ENCODE data around the gene CDKN2B-AS1.

The CDKN2B-AS1 gene

DNA sequence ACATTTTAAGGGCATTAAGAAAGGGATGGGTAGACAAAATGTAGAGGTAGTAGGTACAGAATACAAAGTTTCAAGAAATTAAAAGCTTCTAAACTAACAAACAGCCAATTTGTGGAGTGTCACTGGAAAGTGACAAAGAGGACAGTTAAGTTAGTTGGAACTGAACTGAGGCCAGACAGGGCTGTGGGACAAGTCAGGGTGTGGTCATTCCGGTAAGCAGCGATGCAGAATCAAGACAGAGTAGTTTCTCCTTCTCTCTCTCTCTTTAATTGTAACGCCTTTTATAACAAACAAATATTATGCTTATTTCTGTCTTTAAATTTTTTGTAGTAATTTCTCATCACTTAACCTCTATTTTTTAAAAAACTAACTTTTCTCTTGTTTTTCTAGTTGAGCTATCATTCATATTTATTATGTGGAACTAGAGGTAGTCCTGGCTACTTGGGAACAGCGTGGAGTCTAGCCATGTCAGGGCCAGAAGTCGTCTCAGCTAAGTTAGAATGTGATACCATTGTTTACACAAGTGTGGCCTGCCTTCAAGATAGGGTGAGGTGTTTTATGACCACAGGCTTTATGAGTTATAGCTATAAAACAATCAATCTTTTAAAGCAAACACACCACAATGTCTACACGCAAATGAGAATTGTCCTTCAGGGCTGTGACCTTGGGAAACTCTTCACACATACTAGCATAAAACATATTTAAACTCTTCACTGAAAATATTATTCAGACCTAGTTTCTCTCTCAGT lies 129.8 kb downstream of the CDKN2B-AS1 start:
- peak; percentile 21 for DNase-seq

DNA sequence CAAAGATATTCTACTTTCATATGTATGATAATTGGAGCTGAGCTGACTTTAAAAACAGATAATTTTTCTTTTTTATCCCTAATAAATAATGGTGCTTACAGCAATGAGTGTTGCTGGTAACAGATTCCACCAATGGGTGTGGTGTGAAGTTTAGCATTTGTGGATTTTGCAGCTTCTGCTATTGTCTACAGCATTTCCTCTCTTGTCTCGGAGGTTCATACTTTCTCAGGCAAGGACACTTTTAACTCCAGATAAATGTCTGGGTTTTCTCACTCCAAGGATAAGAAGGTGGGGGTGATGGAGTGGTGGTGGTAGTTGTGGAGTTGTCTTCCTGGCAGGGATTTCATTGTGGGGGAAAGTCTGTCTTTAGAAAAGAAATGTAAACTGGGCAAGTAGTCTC lies 134.5 kb downstream of the CDKN2B-AS1 start:
- DNase-seq: no peak

DNA sequence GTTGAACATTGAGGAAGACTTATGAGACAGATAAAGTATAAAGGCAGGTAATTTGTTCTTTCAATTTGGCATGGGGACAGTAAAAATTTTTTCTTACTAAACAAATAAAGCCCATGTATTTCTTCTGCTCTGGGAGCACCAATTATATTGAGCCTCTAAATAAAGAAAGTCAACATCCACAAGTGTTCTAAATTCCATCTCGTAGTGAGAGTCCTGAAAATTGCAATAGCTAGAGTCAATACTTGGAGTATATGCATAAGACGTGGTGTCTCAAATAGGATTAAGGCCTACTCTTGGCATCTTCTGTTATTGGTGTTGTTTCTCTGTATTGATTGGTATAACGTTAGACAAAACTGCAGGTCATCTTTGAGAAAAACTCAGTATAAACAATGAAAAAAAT lies 135.0 kb downstream of the CDKN2B-AS1 start:
- no peak for DNase-seq

DNA sequence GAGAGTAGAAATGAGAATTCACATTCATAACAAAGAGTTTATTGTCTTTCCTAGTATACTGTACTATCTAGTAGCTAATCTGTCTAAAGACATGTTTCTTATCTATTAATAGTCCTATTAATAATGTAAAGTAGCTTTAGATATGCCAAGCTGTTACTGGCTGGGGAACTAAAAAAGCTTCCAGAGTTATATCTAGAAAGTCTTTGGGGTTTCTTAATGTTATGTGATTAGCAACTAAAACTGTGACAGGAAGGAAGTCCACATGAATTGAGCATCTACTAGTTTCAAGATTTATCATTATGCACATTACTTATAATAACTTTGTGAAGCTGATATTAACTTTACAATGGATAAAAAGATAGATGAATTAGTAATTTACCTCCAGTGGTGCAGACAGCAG lies 137.2 kb downstream of the CDKN2B-AS1 start:
- DNase-seq: no peak

DNA sequence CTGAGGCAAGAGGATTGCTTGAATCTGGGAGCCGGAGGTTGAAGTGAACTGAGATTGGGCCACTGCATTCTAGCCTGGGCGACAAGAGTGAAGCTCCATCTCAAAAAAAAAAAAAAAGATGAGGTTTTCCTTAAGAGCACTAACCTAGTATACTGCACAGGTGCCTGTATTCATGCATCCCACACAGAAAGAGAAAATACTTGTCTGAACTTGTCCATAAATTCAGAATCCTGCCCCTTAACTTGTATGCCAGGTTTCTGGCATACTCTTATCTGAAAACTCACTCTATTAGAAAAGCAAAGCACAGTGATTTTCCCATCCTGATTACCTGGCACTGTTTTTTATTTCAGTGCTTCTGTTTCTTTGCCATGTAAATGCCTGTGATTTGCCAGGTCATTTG lies 139.8 kb downstream of the CDKN2B-AS1 start:
- DNase-seq: no peak

DNA sequence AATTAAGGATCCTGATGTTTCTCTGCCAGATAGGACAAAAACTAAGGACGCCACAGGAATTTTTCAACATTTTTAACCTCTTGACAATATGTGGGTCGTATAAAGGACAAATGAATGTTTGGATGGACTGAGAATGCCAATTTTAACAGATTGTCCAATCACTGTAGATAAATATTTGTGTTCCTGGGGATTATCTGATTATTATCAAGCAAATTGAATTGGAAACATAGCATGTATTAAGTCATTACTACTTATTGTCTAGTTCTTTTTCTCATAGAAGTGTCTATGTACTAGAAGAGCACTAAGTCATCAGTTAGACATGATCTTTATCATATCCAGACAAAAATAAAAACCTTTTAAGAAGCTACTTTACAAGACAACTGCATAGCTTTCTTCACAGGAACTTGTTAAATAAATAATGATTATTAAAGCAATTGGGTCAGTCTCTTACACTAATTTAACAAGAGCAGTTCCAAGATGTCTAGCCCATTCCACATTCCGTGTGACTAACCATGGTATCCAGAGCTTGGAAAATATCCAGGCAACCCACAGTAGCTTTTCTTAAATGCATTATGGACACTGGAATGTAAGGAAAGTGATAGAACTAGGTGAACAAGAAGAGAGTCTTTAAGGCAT lies 142.0 kb downstream of the CDKN2B-AS1 start:
- DNase-seq: no peak

DNA sequence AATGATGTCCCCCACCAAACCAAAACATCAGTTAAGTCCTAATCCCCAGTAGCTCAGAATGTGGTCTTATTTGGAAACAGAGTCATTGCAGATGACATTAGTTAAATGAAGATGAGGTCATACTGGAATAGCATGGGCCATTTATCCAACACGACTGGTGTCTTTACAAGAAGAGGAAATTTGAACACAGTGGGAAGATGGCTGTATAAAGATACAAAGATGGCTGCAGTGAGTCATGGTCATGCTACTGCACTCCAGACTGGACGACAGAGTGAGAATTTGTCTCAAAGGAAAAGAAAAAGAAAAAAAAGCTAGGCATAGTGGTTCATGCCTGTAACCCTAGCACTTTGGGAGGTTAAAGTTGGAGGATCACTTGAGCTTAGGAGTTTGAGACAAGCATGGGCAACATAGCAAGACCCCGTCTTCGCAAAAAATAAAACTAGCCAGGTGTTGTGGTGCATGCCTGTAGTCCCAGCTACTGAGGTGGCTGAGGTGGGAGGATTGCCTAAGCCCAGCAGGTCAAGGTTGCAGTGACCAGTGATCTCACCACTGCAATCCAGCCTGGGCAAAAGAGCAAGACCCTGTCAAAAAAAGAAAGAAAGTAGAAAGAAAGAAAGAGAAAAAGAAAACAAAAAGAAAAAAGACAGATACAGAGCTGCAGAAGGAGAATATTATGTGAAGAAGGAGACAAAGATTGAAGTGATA lies 144.5 kb downstream of the CDKN2B-AS1 start:
- no peak for DNase-seq

DNA sequence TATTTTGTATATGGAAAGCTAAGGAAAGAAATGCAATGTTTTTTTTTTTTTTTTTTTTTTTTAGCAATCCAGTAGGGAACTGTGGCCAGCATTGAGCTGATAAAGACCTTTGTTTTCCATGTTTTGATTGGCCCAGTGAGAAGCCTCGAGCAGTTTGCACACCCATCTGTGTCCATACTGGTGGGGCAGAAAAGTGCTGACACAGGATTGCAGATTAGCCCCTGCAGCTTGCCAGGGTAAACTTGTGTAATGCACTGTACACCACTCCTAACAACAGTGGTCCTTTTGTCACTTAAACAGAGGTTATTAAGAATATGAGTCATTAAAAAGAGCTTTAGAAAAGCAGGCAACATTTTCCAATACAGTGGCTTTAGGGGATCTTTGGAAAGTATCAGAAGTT lies 147.3 kb downstream of the CDKN2B-AS1 start:
- DNase-seq: no peak

DNA sequence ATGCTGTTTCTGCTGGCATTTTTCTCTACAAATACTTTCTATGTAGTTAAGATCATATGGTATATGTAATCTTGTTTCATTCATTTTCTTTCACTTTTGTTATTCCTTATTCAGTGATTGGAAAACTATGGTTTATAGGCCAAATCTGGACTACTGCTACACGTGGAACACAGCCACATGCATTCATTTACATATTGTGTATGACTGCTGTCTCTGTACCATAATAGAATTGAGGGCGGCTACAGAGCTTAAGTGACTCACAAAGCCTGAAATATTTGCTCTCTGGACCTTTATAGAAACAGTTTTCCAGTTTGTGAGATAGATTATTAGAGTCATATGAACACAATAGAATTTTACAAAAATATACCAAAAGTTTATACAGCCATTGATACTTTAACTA lies 148.1 kb downstream of the CDKN2B-AS1 start:
- DNase-seq: no peak

DNA sequence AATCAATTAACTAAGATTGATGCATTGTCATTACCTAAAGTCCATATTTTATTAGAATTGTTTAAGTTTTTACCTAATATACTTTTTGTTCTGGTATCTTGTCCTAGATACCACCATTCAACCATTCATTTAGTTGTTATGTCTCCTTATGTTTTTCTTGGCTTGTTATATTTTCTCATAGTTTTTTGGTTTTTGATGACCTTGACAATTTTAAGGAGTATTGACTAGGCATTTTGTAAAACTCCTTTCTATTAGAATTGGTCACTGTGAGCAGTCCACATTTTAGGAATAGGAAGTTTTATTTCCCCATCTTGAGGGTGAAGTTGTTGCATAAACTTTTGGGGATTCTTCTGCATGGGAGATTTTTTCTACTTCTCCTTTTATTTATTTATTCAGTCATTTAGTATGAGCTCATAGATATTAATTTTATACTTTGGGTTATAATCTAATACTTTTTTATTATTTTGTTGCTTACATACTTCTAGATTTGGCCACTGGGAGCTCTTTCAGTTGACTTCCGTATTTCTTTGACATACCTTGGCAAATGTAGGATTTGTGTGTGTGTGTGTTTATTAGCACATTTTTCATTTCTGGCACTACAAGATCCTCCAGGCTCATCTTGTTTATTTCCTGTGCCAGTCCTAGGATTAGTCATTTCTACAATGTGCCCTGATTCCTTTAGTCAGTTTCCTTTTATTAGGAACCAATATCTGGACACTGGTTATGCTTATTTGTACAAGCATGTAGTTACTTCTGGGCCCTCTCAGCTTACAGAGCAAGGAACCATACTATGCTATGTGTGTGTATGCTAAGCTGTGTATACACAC lies 149.4 kb downstream of the CDKN2B-AS1 start:
- DNase-seq: no peak

DNA sequence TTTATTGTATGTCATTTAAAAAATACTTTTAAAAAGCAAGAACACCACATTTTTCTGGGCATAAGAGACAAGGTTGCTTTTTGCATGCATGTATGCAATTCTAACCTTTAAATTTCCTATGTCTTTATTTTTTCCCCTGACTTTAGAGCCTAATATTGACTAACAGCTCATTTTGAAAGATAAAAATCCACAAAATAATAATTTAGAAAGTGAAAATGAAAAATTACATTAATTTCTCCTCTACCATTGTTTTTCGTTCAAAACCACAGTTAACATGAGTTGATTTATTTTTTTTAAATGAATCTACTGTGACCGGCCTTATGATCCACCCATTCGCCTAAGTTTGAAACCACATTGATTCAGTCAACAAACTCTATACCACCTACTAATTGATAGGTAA lies 152.0 kb downstream of the CDKN2B-AS1 start:
- no peak for DNase-seq

DNA sequence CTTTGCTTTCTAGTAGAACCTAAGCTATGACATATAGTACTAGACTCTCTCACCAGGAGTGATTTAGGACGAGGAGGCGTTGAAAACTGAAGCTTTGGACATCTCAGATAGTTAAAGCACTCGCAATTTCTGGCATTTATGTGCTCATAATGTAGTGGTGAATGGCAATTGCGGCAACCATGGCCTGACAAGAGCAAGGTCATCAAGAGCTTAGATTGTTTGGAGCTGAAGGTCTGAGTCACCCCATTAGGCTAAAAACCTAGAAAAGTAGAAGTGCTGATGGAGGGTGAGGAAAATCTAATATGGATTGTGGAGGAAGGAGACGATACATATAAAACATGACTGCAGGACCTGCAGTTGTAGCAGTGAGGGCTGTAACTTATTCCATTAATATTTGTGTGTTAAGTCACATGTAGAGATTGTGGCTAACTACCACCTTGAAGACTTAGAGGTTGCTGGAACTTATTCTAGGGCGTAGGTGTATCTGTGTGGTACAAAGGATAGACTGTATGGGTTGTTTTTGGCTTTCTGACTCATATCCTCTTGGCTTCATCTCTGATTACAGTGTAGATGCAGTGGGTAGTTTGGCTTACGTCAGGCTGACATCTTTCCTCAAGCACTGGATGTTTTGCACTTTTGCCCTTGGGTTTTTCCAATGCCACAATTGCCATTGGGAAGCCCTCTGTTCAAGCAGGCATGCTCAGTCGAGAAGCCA lies 153.4 kb downstream of the CDKN2B-AS1 start:
- no peak for DNase-seq

DNA sequence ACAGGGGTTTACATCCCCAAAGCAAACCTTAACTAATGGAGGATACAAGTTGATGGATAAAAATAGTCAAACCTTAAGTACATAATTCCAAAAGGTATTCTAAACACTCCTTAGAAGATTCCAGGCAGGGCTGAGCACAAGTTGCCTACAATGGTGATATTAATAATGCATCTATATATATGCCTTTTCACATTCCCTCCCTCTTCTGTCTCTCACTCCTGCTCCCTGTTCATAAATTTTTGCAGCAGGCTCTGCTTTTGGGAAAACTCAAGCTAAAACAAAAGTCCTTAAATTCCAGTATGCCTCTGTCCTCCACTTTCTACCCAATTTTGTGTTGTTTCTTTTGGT lies 153.9 kb downstream of the CDKN2B-AS1 start:
- DNase-seq: no peak

DNA sequence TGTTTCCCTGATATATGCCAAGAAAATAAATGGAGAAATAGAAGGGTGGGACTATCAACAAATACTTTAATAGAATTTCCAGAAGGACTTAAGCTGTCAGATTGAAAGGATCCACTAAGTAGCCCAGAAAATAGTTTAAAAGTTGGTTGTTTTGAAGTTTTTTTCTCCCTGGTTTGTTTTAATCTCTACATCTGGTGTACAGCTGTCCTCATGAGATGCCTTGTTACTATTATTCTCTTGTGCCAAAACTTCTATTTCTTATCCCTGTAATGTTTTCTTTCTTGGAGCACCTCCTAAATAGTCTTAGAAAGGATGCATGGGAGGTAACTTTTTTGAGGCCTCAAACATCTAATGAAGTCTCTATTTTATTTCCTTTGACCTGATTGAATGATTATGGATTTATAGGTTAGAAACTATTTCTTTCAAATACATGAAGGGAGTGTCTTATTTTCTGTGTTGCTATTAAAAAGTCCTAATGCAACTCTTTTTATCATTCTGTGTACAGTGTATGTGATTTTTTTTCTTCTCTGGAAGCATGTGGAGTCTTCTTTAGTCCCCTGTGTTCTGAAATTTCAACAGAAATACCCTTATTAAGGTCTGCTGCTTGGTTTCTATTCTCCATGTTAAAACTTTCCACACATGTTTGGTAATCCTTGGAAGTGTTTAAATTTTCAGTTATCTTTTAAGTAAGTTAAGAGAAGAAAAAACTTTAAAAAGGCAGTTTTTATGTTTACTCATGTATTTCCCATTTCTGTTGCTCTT lies 154.5 kb downstream of the CDKN2B-AS1 start:
- DNase-seq: no peak

DNA sequence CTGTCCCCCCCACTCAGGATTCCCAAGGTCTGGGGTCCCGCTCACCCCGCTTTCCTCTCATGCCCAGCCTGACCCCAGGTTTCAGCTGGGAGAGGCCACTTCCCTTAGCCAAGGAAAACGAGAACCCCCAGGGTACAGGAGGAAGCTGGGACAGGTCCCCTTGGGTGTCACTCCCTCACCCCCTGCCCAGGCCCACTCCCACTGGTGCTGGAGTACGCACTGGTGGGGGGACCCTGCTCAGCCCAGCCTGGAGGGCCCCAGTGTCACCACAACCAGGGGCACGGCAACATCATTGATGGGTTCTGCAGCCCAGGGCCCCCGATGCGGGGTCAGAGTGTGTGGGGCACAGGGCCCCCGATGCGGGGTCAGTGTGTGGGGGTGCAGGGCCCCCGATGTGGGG lies 159.5 kb downstream of the CDKN2B-AS1 start:
- no peak for DNase-seq

DNA sequence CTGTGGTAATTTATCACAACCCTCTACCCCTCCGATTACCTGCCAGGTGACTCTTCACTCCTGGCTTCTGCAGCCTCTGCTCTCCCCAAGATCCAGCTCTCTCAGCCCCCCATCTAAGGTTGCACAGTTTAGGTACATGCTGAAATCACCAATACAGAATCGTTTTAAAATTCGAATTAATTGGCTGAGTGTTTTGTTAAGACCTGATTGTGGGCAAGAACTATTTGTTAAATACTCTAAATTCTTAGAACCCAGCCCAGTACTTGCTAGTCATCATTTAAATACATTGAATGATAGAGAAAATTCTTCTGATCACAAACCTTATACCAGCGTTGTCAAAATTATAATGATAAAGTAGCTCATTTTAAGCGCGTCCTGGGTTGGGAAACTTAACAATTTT lies 162.0 kb downstream of the CDKN2B-AS1 start:
- DNase-seq: no peak

DNA sequence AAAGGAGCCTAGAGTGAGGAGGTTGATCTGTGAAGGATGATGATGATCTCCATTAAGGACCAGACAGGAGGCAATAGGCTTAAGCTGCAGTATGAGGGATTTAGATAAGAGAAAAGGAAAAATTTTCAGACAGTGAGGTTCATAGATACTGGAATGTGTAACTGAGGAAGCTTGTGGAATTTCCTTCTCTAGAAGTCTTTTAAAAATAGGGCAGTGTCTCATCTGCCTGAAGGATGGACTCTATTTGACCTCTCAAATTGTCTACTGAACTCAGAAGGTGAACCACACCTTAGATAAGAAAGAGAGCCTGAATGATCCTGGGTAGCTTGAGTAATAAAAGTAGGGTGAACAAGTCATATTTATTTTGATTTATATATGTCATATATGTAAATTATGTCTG lies 162.7 kb downstream of the CDKN2B-AS1 start:
- no peak for DNase-seq

DNA sequence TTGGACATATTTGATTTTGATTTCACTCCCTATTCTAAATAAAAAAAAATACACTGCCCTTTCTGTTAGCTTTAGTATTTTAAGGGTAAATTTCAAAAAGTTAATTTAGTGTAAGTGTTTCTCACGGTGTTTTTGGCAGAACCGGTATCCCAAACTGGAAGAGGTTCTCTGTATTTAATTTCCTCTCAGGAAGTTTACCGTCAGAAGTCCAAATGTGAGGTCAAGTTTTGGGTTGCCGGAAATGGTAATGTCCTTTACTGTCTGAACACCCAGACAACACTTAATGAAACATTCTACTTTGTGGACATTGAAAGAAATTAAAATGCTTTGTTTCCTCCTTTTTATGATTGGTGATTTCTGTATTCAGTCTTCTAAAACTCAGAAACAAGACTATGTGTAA lies 163.2 kb downstream of the CDKN2B-AS1 start:
- no peak for DNase-seq

DNA sequence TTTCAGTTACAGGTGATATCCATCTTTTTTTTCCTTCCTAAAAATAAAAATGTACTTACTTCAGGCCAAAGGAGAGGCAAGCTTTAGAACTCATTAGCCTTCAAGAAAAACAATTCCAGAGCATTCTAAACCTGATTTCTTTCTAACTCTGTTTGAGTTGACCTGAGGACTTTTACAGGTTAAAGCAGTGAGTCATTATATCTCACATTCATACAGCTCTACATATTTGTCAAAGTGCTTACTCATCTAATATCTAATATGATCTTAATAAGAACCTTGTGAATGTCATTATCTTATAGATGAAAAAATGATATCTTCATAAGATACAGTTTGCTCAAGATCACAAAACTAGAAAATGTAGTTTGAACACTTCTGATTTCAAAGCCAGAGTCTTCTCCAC lies 163.7 kb downstream of the CDKN2B-AS1 start:
- DNase-seq: no peak

DNA sequence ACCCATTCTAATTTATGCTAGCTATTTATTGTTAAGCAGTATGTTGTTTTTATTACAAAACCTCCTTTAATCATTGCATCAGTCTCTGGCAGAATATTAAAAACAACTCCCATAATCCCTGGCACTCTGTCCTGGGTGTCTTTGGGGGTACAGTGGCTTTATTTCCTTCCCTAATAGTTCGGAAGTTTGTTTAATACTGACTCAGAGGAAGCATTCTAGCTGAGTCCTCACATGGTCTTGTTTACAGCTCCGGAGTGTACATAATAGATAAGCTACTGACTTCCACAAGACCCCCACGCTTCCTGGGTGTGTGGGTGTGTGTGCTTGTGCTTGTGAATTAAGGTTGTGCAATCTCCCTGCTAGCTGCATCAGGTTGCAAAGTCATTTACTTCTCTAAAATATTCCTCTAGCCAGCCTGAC lies 164.3 kb downstream of the CDKN2B-AS1 start:
- no peak for DNase-seq

DNA sequence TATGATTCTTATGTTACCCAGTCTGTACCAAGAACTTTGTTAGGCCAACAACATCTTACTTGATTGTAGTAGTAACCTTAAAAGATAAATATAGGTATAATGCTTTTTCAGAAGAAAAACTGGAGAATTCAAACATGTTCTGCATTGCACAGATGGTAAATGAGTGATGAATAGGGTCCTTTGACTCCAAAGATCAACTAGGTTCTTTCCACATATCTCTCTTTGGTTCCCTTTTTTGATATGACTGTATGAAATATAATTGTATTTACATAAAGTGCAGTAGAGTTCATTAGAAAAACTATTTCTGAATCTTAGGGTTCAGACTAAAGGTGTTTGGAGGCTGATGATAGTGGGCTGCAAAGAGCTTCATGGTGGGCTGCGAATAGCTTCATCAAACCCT lies 165.0 kb downstream of the CDKN2B-AS1 start:
- no peak for DNase-seq

DNA sequence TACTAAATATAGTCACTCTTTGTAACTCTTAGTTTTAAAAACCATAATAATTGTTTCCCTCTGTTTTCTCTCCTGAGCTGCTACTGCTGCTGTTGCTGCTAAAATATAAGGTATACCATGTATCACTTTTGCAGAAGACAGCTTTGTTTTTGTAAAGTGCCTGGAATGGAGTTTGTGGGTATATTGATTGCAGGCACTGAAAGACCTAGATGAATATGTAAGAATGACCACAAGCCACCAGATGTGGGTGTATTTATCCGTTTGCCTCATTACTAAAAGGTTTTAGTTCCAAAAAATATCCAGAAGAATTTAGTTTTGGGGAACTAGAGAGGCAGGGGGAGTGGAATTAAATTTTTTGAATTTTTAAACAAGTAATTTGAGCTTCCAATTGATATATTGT lies 165.6 kb downstream of the CDKN2B-AS1 start:
- no peak for DNase-seq

Measured in NCI-H2029 (cell line).